Activated CD8-positive, alpha-beta memory T cell treated with anti-CD3 and anti-CD28 coated beads, Interleukin-2, amount 50 U/mL, for 48 hours (primary cell): ENCODE data around the gene SLC25A13.

Experiments
- DNase-seq: peaks from one replicate; pipeline ENCODE4 v3.0.0-alpha.2; 2020

The SLC25A13 gene

DNA sequence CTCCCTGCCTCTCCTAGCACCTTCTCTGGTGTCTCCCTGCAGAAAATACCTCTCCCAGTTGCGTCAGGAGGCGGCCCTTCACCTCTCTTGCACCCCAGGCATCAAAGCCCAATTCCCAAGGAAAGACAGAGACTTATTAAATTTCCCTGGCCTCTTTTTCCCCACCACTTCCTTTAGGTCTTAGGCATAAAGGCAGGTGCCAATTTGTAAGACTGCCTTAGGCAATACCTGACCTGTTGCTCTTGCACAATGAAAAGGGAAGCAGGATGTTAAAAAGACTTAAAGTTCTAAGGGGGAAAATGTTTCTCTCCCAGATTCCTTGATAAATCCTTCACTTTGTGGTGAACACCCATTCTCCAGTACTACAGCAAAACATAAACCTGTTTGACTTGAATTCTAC is 186.7 kb downstream of the SLC25A13 start:
- no peak for DNase-seq

- DNase-seq, result no peak
These were observed 190.4 kb downstream of the SLC25A13 start for GRCh38 chr7:96131525-96131924.

DNA sequence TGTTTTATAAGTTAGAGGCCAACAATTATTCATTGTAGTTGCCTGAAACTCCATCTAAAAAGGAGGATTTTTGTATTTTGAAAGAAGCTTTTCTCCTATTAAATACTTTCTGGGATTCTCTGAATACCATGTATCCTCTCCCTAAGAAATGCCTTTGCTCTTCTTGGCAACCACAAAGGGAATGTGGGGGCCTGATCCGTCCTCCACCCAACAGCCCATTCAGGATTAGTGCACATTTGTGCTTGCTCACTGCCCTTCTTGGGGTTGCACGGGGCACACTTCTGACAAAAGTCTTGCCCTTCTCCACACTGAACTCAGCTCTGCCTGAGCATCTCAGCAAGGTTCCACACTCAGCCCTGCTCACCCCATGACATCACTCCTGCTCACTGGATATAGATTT is 194.2 kb downstream of the SLC25A13 start:
- no peak for DNase-seq

GRCh38 chr7:96126382-96126781 is 195.5 kb downstream of the SLC25A13 start:
- no peak for DNase-seq

- DNase-seq, result no peak
These were observed 199.2 kb downstream of the SLC25A13 start for GRCh38 chr7:96122746-96123145.

DNA sequence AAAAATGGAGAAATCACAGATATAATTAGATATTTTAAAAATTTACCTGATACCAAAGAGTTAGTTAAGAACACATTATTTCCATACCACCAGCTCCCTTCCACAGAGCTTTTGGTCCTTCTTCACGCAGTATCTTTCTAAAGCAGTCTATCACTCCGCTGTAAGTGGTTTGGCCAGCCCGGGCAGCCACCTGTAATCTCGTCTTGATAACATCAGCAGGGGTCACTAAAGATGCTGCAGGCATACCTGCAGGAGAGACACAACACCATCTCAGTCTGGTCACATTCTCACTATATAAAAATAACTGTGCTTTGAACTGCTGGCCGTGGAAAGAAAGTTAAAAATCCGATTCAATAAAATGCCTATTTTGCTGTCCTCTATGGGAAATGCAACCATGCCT is 200.1 kb downstream of the SLC25A13 start:
- no peak for DNase-seq

DNA sequence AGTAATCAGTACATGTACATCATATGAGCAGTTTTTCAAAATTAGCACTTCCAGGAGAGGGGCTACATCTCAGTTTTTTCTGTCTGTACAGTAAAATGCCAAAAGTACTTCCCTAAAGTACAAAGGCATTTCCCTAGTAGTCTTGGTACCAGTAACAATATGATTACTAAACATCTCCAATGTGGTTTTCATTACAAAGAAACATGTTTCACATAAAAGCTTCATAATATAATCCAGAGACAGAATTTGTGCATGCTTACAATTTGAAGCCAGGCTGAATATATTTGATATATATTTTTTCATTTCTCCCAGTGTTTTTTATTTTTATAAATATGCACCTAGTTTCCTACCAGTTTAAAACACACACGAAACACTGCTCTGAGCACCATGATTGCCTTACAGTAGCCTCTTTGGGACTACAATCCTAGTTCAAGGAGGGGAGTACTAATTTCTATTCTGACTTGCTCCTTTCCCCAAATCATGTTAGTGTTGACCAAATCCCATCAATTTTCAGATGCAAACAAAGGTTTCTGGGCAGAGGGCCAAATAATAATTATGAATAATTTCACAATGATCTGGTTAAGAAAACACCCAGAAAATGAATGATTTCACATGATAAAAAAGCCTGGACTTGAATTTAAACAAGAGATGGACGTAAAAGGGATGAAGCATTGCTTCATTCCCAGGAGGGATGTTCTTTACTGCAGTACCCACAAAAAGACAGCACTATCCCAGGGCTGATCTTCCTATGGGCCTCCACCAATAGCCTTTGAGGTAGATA is 201.3 kb downstream of the SLC25A13 start:
- no peak for DNase-seq

DNA sequence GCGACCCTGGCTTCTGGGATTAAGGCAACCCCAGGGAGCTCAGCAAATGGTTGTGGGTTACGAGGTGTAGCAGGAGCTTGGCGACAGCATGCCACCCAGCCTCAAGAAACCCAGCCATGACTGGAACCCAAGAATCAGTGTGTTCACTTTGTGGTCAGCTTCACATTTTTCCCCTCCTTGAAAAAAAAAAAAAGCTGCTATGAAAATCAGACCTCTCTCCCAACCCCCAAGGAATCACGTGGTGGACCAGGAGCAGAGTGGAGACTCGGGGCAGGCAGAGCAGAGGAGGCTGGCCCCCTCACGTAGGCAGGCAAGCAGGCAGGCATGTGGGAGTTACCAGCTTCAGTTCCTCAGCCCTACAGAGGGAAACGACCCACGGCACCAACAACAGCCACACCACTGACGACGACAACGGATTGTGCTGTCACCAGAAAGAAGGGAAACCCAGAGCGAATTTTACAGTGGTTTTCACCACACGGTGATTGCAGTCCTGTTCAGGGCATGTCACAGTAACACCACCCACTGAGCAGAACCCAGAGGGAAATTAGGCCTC is 203.4 kb downstream of the SLC25A13 start:
- DNase-seq, result no peak

GRCh38 chr7:96116173-96116572 is 205.7 kb downstream of the SLC25A13 start:
- no peak for DNase-seq

DNA sequence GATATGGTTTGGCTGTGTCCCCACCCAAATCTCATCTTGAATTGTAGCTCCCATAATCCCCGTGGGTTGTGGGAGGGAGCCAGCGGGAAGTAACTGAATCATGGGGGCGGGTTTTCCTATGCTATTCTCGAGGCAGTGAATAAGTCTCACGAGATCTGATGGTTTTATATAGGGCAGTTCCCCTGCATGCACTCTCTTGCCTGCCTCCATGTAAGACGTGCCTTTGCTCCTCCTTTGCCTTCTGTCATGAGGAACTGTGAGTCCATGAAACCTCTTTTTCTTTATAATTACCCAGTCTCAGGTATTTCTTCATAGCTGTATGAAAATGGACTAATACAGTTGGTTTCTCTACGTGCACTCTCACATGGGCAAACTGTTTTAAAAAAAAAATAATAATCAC is 207.7 kb downstream of the SLC25A13 start:
- DNase-seq, result no peak

DNA sequence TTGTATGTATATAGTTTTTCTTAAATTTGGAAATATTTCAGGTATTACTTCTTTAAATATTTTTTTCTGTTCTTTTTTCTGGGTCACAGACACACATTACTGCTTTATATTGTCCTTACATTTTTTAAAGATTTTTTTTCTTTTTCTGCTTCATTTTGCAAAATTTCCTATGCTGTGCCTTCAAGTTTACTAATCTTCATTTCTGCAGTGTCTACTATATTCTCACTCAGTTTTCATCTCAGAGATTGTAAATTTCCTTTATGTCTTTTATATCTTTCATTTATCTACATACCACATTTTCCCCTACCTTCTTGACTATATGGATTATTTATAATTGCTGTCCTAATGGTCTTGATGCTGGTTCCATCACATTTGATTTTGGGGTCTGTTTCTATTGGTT is 210.5 kb downstream of the SLC25A13 start:
- DNase-seq, result no peak

GRCh38 chr7:96104984-96105383 is 216.9 kb downstream of the SLC25A13 start:
- no peak for DNase-seq

DNA sequence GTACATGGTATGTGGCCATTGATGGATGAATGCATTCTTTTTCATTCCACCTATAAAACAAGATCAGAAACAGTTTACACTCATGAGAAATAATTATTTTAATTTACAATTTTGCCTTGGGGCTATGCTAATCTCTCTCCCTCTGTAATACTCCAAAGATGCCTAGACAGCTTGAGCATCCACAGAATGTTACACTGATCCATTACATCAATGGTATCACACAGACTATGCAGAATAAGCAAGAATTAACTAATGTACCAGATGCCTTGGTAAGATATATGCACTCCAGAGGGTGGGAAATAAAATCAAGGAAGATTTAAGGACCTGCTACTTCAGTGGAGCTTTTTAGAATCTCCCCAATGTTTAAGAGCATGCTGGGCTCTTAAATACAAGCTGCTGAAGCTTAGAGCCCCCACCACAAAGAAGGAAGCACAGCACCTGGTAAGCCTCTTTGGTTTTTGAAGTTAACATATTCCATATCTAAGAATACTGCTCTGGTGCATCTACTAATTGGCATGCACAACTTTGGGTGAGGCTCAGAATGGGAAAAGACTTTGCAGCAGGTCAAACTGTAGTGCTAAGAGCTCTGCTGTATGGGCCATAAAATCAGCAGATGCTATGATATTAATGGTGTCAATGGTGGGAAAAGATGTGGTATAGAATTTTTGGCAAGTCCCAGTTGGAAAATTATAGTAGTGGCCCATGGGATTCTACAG is 219.6 kb downstream of the SLC25A13 start:
- DNase-seq, result no peak

DNA sequence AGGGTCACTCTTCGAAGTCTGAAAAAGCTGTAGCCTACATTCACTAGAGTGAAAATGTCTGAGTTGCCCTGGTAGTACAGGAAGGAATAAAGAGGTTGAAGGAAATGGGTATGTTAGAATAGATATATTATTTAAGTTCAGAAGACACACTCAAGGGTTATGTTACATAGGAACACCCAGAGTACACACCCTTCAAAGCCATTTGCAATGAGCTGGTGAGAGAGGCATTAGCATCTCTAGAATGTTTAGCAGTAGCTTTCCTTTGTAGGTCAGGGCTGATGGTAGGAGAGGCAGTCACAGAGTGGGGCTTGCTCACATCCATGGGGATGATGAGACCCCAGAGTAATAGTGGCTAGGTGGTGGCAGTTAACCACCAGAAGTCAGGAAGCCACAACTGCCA is 221.2 kb downstream of the SLC25A13 start:
- no peak for DNase-seq

- no peak for DNase-seq
These were observed 224.1 kb downstream of the SLC25A13 start for GRCh38 chr7:96097835-96098234.

GRCh38 chr7:96093435-96093834 is 228.5 kb downstream of the SLC25A13 start:
- DNase-seq, result no peak

DNA sequence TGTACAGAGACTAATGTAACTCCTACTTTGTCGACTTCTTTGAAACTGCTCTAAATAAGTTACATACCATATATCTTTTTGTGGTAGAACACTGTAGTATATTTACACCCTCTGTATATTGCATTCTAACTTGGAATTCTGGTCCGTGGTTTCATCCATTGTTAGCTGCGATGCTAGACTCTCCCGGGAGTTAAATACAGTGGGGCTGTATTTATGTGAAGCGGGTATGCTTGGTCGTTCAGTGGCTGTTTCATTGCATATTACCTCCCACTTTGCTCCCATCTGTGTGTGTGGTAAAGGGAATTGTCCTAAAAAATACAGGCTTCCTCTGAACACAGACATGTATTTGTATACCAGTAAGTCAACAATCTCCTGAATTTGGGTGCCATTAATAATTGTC is 231.1 kb downstream of the SLC25A13 start:
- no peak for DNase-seq

DNA sequence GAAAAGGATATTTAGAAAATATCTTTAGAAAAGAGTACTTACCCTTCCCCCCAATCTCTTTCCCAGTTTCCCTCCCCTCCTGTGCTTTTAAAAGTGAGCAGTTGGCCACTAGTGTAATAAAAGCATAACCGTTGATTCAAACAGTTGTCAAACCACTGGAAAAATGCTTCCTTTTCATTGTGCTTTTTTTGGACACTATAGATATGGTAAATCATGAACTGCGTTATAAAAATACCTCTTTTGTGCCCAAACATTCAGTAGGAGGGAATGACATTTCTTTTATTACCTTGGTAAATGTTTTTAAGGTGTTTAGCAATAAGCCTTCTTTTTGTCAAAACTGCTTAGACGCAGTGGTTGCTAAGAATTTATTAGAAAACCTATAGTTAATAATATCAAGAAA is 232.4 kb downstream of the SLC25A13 start:
- no peak for DNase-seq

- DNase-seq, result no peak
These were observed 233.3 kb downstream of the SLC25A13 start for GRCh38 chr7:96088579-96088978.

GRCh38 chr7:96085953-96086352 is 235.9 kb downstream of the SLC25A13 start:
- DNase-seq, result no peak

DNA sequence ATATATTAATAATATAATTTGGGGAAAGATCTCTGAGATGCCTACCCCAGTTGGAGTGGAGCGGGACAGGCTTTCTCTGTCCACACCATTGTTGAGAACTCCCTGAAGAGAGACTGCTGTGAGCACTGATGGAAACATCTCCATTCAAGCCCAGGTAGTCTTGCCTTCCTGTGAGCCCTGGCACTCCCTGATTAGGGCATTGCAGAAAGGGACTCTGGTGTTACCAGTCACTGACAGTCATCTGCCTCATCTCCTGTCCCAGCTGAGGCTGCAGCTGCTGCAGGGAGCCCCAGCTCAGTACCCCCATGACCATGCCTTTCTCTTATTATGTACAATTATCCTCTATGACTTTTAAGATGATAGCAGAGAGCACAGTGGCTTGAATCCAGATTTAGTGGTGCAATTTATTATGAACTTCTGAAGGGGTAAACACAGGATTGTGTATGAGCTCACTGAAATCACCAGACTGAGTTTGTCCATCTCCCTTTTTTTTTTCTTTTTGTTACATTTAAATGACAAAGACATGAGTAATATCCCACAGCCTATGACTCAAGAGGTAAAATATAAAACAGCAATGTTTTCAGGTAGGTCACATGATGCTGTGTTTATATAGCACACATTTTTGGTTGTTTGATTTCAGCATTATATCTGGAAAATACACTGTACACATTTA is 236.9 kb downstream of the SLC25A13 start:
- DNase-seq, result no peak

GRCh38 chr7:96080027-96080426 is 241.9 kb downstream of the SLC25A13 start:
- no peak for DNase-seq

DNA sequence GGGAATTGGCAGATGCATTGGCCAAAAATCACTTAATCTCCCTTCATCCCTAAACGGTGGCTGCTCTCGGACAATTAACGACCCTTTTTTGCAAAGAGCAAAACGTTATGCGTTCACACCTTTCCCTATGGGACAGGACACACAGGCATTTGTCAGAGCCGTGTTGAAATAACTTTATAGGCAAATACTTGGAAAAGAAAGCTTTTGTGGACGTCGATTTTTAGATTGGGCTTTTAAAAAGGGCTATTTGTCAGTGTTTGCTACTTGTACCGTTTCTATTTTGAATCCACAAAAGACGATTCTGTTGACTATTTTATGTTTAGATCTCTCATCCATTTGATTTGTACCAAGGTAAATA is 245.6 kb downstream of the SLC25A13 start:
- DNase-seq, result no peak
